ENCODE results near the gene CTSC. TPM values are rescaled to one million over a fixed set of nuclear protein-coding genes. Genes with fewer than 3 reads are reported as not detected.
"Not testable (repeated sequence)": the region's sequence is repeated elsewhere in the genome, so short reads cannot be mapped to it uniquely, and the experiment has no call there.

CTSC gene
- polyA plus RNA-seq, 1 of the 3 experiments (the other 2 are of a cell fraction): 104 TPM

GRCh38 chr11:88324562-88325345, 12.8 kb downstream of the CTSC start:
- H3K4me3 ChIP-seq (ENCODE audit: low read depth in 2 of 2, low read length in 1 of 2): no peak overlapping the region
- peaks cover 7% of the 10 kb centered on the region for H3F3A ChIP-seq (replicated peaks; ENCODE audit: insufficient read depth)
- no peaks in the 10 kb centered on the region for H3K9me2 ChIP-seq
- H3K27ac ChIP-seq (ENCODE audit: low read depth in 2 of 2, low read length in 1 of 2): no peak overlapping the region
- H3K4me2 ChIP-seq: no peak overlapping the region
- H3K4me1 ChIP-seq (ENCODE audit: control insufficient read depth in 1 of 2, insufficient read depth in 2 of 2, low read depth in 1 of 2, low read length in 1 of 2): peaks cover 0 to 2% of the 10 kb centered on the region in 2 experiments; a peak in 2 of 4 replicates
- H3K79me2 ChIP-seq (ENCODE audit: insufficient read depth): no peaks in the 10 kb centered on the region
- peaks cover 7% of the 10 kb centered on the region in 2 experiments for H3K36me3 ChIP-seq (replicated peaks in 1 of 2; ENCODE audit: control insufficient read depth in 1 of 2, insufficient read depth in 2 of 2, low read length in 1 of 2)
- 95% methylated on average over 4 of the region's 4 CpGs for WGBS (ENCODE audit: low lambda C conversion rate)
- H4K20me1 ChIP-seq (ENCODE audit: insufficient read depth): no peaks in the 10 kb centered on the region
- no peak overlapping the region for H2AFZ ChIP-seq (ENCODE audit: low read depth)
- H3K9me3 ChIP-seq: no peaks in the 10 kb centered on the region
- POLR2A ChIA-PET: no interaction called here
- H3K27me3 ChIP-seq (ENCODE audit: insufficient read depth): no peaks in the 10 kb centered on the region
- no peak for DNase-seq
- no peak overlapping the region for H3K9ac ChIP-seq
- CTCF ChIA-PET: no interaction called here
- TF ChIP-seq TCF12 (IDR thresholded peaks at IDR 0.05) (no peak), TAF1 (IDR thresholded peaks at IDR 0.05; ENCODE audit: borderline replicate concordance, low read depth, low read length) (no peak), YY1 (IDR thresholded peaks at IDR 0.05; ENCODE audit: low read depth) (no peak)

GRCh38 chr11:88322881-88323280, 14.7 kb downstream of the CTSC start:
- H3K9me3 ChIP-seq; H2AFZ ChIP-seq (ENCODE audit: low read depth); H3K36me3 ChIP-seq (replicated peaks in 1 of 2; ENCODE audit: control insufficient read depth in 1 of 2, insufficient read depth in 2 of 2, low read length in 1 of 2); DNase-seq; H3K27me3 ChIP-seq (ENCODE audit: insufficient read depth); H3K79me2 ChIP-seq (ENCODE audit: insufficient read depth); H4K20me1 ChIP-seq (ENCODE audit: insufficient read depth); H3K4me2 ChIP-seq; CTCF ChIA-PET; H3K27ac ChIP-seq (ENCODE audit: low read depth in 2 of 2, low read length in 1 of 2); POLR2A ChIA-PET; H3K9me2 ChIP-seq; H3K9ac ChIP-seq; H3K4me3 ChIP-seq (ENCODE audit: low read depth in 2 of 2, low read length in 1 of 2); H3F3A ChIP-seq (replicated peaks; ENCODE audit: insufficient read depth); H3K4me1 ChIP-seq (ENCODE audit: control insufficient read depth in 1 of 2, insufficient read depth in 2 of 2, low read depth in 1 of 2, low read length in 1 of 2): not testable (repeated sequence)
- WGBS (ENCODE audit: low lambda C conversion rate): 99% methylated on average over 8 of the region's 8 CpGs

GRCh38 chr11:88321412-88321811, 16.1 kb downstream of the CTSC start:
- H3K4me3 ChIP-seq (ENCODE audit: low read depth in 2 of 2, low read length in 1 of 2); H3K9me3 ChIP-seq; DNase-seq; H3K36me3 ChIP-seq (replicated peaks in 1 of 2; ENCODE audit: control insufficient read depth in 1 of 2, insufficient read depth in 2 of 2, low read length in 1 of 2); CTCF ChIA-PET; H4K20me1 ChIP-seq (ENCODE audit: insufficient read depth); H3K4me2 ChIP-seq; H3K27me3 ChIP-seq (ENCODE audit: insufficient read depth); H3F3A ChIP-seq (replicated peaks; ENCODE audit: insufficient read depth); H3K4me1 ChIP-seq (ENCODE audit: control insufficient read depth in 1 of 2, insufficient read depth in 2 of 2, low read depth in 1 of 2, low read length in 1 of 2); H3K9ac ChIP-seq; H3K9me2 ChIP-seq; H3K27ac ChIP-seq (ENCODE audit: low read depth in 2 of 2, low read length in 1 of 2); H3K79me2 ChIP-seq (ENCODE audit: insufficient read depth); POLR2A ChIA-PET; H2AFZ ChIP-seq (ENCODE audit: low read depth): not testable (repeated sequence)

GRCh38 chr11:88320149-88320559, 17.4 kb downstream of the CTSC start:
- no peak for DNase-seq
- Histone ChIP-seq H3K36me3 (replicated peaks in 1 of 2; ENCODE audit: control insufficient read depth in 1 of 2, insufficient read depth in 2 of 2, low read length in 1 of 2) (peaks cover 0 to 3% of the 10 kb centered on the region in 2 experiments), H3K27ac (ENCODE audit: low read depth in 2 of 2, low read length in 1 of 2) (peak overlapping the region in 1 of 2 experiments; percentile 10; a peak in 2 of 4 replicates), H3K4me1 (ENCODE audit: control insufficient read depth in 1 of 2, insufficient read depth in 2 of 2, low read depth in 1 of 2, low read length in 1 of 2) (peaks cover 0 to 2% of the 10 kb centered on the region in 2 experiments; a peak in 2 of 4 replicates), H3K4me2 (no peak overlapping the region), H3K27me3 (ENCODE audit: insufficient read depth) (no peaks in the 10 kb centered on the region), H3K9ac (no peak overlapping the region), H3F3A (replicated peaks; ENCODE audit: insufficient read depth) (peaks cover 9% of the 10 kb centered on the region), H3K79me2 (ENCODE audit: insufficient read depth) (no peaks in the 10 kb centered on the region), H2AFZ (ENCODE audit: low read depth) (no peak overlapping the region; the same call in 1 of the 2 replicates), H3K9me2 (no peaks in the 10 kb centered on the region), H4K20me1 (ENCODE audit: insufficient read depth) (no peaks in the 10 kb centered on the region), H3K9me3 (no peaks in the 10 kb centered on the region), H3K4me3 (ENCODE audit: low read depth in 2 of 2, low read length in 1 of 2) (no peak overlapping the region)
- WGBS (ENCODE audit: low lambda C conversion rate): 47% methylated on average over 2 of the region's 2 CpGs
- ChIA-PET POLR2A (no interaction called here), CTCF (no interaction called here)
- TF ChIP-seq USF1 (IDR thresholded peaks at IDR 0.05; ENCODE audit: borderline replicate concordance, low read depth) (no peak), JUND (IDR thresholded peaks at IDR 0.05) (peak; percentile 33; the same call in 1 of the 2 replicates), GATA2 (CRISPR knock-in tag; IDR thresholded peaks at IDR 0.05) (no peak), YY1 (IDR thresholded peaks at IDR 0.05; ENCODE audit: low read depth) (no peak), ZBTB33 (IDR thresholded peaks at IDR 0.05; ENCODE audit: borderline replicate concordance, low read depth) (no peak), PBX3 (IDR thresholded peaks at IDR 0.05) (peak; percentile 54), FOSL2 (IDR thresholded peaks at IDR 0.05; ENCODE audit: borderline replicate concordance, low read depth) (peak; percentile 38; the same call in 1 of the 2 replicates), CTCF (IDR thresholded peaks at IDR 0.05) (no peak)
